GM21447 (cell line): ENCODE results near the gene SART3.
"Not testable (repeated sequence)": the region's sequence is repeated elsewhere in the genome, so short reads cannot be mapped to it uniquely, and the experiment has no call there.

Experiments used
- ATAC-seq: cut with Tn5 transposase; IDR thresholded peaks from one replicate; pipeline ENCODE4 v1.9.1; 2021; ENCODE audit not compliant: unreplicated experiment

SART3 gene

GRCh38 chr12:108597559-108598471 is 36.8 kb upstream of the SART3 start, which contains the start of gene TMEM119:
Gene TMEM119 (minus strand): TSS chr12:108598084. CDS start chr12:108592383, 5,701 bp downstream.
- ATAC-seq: no peak

GRCh38 chr12:108596854-108597558 is 36.0 kb upstream of the SART3 start:
- no peak for ATAC-seq

DNA sequence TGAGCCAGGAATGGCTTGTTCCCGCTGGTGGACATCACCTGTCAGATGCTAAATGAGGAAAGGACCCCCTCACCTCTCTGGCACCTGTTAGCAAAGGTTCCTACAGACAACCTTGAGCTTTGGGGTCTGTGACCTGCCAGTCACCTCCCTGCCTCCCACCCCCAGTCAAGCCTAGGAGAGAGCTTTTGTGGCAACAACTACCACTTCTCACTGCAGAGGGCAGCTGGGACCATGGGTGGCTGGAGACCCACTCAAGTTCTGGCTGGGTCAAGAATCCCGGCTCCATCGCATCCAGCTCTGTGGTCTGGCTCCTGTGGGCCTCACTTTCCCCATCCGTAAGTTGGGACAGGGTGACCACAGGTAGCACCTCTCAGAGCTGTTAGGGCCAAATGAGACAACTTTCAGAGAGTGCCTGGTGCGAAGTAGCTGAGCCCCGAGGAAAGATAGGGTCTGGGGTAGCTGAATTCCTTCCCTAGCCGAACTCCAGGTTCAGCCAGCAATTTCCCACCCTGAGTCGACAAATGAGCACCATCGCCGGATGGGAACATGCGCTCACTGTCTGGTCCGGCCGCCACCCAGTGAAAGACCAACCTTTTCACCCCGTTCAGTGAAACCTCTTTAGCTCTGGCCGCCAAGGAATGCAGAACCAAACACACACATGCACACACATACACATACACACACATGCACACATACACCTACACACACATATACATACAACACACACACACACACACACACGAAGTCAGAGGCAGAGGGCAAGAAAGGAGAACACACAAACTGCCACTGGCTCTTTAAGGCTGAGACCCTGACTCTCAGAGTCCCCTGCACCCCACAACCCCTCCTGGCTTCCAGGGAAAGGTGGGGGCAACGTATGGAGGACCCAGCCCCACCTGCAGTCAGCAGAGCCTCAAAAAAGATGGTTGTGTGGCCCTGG is 35.0 kb upstream of the SART3 start:
- no peak for ATAC-seq

DNA sequence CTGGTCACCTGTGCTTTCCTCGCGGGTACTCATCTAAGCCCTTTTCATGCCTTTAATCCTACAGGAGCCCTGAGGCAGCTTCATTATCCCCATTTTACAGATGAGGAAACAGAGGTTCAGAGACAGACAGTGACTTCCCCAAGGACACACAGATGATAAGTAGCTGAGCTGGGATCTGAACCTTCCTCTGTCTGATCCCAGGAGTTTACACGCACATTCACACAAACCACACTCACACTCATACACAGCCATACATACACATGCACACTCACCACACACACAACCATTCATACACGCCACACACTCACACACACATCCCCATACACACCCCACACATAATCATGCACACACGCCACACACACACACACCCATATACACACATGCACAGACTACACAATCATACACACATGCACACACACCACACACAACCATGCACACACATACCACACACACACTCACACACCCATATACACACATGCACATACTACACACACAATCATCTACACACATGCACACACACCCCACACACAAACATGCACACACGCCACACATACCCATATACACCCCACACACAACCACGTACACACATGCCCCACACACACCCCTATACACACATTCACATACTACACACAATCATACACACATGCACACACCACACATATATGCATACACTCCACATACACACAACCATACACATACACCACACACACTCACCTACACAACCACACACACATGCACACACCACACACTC is 34.2 kb upstream of the SART3 start:
- no peak for ATAC-seq

DNA sequence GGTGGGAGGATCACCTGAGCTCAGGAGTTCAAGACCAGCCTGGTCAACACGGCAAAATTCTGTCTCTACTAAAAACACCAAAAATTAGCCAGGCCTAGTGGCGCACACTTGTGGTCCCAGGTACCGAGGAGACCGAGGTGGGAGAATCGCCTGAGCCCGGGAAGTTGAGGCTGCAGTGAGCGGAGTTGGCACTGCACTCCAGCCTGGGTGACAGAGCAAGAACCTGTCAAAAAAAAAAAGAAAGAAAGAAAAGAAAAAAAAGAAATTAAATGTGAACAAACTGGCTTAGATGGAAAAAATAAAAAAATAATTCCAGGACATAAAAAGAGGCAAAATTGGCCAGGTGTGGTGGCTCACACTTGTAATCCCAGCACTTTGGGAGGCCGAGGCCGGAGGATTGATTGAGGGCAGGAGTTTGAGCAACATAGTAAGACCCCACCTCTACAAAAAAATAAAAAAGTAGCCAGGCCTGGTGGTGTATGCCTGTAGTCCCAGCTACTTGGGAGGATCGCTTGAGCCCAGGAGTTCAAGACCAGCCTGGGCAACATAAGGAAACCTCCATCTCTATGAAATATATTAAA is 33.4 kb upstream of the SART3 start:
- no peak for ATAC-seq

- no peak for ATAC-seq
Observed at GRCh38 chr12:108592033-108592909, 31.3 kb upstream of the SART3 start.

GRCh38 chr12:108591267-108591980 is 30.5 kb upstream of the SART3 start:
- no peak for ATAC-seq

DNA sequence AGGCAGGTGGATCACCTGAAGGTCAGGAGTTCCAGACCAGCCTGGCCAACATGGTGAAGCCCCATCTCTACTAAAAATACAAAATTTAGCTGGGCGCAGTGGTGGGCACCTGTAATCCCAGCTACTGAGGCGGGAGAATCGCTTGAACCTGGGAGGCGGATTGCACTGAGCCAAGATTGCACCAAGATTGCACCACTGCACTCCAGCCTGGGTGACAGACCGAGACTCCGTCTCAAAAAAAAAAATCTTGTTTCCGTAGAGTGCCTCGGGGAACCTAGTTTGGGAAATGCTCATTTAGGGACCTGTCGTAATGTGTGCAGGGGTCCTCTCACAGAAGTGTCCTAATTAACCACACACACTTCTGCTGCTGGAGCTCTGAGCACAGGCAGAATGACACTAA is 29.5 kb upstream of the SART3 start:
- not testable (repeated sequence) for ATAC-seq

- ATAC-seq: no peak
Observed at GRCh38 chr12:108589840-108590229, 28.9 kb upstream of the SART3 start.

GRCh38 chr12:108589028-108589839 is 28.3 kb upstream of the SART3 start:
- no peak for ATAC-seq

GRCh38 chr12:108587826-108588225 is 26.9 kb upstream of the SART3 start:
- no peak for ATAC-seq

DNA sequence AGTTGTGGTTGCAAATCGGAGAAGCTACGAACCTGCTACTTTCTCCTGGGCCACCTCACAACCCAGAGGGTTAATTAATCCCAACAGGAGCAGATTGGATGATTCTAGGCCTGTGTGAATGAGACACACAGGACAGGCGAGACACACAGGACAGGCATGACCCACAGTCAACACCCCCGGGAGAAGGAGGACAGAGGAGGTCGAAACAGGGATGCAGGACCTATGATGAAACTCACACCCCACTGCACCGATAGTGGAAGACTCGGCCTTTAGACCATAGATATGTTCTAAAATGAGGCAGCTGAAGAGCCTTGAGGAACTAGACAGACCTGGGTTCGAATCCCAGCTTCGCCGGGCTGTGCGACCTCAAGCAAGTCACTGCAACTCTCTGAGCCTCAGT is 25.3 kb upstream of the SART3 start:
- no peak for ATAC-seq

- ATAC-seq: no peak
Observed at GRCh38 chr12:108585864-108586263, 24.9 kb upstream of the SART3 start.

DNA sequence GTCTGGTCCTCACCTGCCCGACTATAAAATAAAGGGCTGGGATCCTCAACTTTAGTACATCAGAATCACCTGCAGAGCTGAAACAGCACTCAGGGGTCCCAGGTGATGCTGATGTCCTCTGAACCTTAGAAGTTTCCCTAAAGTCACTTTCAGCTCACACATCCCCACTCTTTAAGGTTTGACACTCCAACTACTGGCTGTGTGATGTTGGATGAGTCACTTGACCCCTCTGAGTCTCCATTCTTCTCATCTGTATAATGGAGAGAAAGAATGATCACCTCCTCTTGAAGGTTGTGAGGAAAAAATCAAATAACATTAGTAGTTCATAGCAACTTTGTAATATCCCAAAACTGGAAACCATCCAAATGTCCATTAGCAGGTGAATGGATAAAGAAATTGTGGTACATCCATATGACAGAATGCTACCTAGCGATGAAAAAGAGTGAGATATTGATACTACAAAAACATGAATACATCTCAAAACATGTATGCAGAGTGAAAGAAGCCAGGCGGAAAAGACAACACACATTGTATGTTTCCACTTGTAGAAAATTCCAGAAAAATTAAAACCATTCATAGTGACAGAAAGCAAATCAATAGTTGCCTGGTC is 23.6 kb upstream of the SART3 start:
- ATAC-seq: no peak

DNA sequence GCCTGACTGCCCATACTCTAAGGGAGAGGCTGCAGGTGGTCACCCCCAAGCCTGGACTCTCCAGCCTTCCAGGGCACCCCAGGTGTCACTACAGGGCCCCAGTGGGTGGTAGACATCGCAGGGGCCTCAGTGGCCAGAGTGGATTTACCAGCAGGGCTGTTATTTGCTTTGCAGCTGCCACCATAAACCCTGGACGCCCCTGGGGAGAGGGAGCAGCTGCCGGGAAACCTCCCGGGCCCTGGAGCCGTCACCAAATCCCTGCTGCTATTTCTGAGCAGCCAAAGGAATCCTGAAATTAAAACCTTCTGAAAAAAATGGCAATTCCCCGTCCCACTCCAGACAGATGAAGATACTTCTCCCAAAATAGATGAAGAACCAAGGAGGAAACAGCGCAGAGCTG is 23.0 kb upstream of the SART3 start:
- ATAC-seq: no peak

- ATAC-seq: no peak
Observed at GRCh38 chr12:108582978-108583770, 22.2 kb upstream of the SART3 start.
